IPS-NIHi7 (cell line): ENCODE measurements around the gene ETNPPL.

ENCODE experiments used
- DNase-seq: peaks from one replicate; pipeline ENCODE4 v3.0.0; 2012; ENCODE audit warnings: mixed read lengths; ENCODE audit errors: extremely low spot score

ETNPPL gene

GRCh38 chr4:108700081-108700757, 62.6 kb downstream of the ETNPPL start:
- no peak for DNase-seq

GRCh38 chr4:108696160-108696559, 66.7 kb downstream of the ETNPPL start:
- DNase-seq, result no peak

GRCh38 chr4:108695062-108695461, 67.8 kb downstream of the ETNPPL start:
- no peak for DNase-seq

GRCh38 chr4:108694423-108694822, 68.4 kb downstream of the ETNPPL start:
- DNase-seq, result no peak

- DNase-seq, result no peak
Measured at GRCh38 chr4:108693819-108694218, 69.0 kb downstream of the ETNPPL start.

DNA sequence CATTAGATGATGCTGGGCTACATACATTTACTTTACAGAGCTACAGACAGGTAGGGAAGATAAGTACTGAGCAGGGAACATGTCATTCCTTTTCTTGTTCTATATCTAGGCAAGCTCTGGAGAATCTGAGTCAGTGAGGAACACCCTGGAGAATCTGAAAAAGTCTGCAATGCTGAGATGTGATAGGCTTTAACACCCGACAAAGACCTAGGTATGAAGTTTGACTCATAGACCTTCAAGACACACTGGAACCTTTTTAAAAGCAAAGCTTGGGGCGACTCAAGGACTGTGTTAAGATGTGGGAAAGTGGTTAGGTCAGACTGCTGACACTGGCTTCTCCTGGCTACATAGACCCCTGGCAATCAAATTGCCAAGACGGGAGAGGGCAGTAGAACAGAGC, 69.6 kb downstream of the ETNPPL start:
- DNase-seq, result no peak
